Measurements from ENCODE around the gene RPL28. TPM values are rescaled to one million over a fixed set of nuclear protein-coding genes. Genes with fewer than 3 reads are reported as not detected.
"Not testable (repeated sequence)": the region's sequence is repeated elsewhere in the genome, so short reads cannot be mapped to it uniquely, and the experiment has no call there.

RPL28 gene
- polyA plus RNA-seq, 5 donors: 947 to 1,993 (median 1,238) TPM

DNA sequence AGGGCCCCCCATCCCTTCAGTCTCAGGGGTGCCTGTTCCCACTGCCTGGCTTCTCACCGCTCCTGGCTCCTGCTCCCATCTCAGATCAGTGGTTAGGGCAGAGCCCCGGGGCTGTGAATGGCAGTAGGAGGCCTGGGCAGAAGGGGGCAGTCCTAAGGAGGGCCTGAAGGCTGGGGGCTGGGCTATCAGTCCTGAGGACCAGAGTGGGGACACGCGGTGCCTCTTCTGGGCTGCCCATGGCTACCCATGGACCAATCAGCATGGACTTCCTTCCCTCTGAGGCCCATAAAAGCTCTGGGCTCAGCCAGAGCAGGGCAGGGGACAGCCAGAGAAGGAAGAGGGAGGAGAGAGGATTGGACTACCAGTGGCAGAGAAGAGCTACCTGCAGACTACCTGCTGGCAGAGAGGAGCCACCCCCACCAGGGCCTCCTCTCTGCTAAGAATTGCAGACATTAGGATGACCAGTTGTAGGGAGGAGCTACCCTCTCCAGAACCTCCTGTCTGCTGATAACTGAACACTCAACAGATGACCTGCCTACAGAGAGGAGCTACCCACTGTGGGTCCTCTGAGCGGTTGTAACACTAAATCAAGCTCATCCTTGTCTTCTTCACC lies 34.0 kb downstream of the RPL28 start:
- no peak for DNase-seq

DNA sequence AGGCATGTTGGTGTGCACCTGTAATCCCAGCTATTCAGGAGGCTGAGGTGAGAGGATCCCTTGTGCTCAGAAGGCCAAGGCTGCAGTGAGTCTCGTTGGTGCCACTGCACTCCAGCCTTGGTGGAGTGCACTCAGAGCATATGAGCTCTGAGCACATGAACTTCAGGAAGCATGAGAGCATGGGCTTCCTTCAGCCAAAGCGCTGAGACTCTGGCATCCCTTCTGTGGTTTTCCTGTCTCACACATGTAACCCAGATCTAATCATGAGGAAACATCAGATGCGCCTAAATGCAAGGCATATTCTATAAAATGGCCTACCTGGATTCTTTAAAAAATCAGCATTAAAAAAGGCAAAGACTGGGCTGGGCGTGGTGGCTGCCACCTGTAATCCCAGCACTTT lies 35.5 kb downstream of the RPL28 start:
- not testable (repeated sequence) for DNase-seq

DNA sequence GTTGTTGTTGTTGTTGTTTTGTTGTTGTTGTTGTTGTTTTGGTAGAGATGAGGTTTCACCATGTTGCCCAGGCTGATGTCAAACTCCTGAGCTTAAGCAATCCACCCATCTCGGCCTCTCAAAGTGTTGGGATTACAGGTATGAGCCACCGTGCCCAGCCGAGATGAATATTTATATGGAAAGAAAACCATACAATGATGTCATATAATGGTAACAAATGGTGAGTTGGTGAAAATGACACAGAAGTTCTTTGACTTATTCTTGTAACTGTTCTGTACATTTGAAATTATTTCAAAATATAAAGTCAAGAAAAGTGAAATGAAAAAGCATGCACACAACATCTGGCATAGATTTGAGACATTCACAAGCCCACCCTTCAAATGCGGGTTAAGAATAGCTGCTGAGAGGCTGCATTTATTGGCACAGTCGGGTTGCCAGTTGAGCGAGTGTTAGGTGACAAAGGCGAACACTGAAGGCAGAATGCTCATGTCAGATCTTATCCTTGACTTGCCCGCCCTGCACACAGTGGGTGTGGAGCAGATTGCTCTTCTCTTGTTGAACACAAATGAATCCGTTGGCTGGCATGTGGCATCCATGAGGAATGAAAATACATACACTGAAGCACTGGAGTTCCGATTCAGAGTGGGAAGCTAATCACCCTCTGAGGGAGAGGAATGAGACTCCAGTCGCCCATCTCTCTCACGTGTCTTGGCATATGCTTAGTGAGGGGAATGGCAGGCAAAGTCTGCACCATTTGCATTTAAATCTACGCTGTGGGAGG lies 37.7 kb downstream of the RPL28 start:
- no peak for DNase-seq

DNA sequence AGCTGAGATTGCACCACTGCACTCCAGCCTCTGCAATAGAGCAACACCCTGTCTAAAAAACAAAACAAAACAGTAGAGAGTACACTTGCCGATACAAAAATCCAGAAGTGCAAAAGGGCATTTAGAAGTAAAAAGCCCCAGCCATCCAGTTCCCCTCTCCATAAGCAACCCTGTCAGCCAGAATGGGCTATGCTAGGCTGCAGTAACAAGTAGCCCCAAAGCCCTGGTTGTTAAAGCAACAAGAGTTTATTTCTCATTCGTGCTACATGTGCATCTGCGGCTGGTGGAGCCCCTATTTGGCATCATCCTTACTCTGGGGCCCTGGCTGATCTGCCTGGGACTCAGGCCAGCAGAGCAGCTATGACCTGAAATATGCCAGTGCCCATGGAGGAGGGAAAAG lies 38.8 kb downstream of the RPL28 start:
- DNase-seq: no peak

DNA sequence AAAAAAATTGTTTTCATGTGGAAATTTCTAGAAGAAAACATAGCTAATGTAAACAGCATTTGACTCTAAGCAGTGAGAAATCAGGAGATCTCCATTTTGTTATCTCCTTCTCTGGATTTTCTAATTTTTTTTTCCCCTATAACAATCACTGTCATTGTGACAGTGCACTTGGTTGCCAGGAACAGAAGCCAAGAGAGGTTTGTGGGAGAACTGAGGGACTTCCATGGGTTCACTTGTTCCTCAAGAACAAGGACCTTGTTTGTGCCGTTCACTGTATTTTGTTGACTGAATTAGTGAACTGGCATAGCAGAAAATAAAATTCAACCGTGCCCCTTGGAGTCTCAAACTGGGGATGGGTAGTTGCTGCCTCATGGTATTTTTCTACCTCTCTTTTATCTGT lies 40.3 kb downstream of the RPL28 start:
- no peak for DNase-seq

DNA sequence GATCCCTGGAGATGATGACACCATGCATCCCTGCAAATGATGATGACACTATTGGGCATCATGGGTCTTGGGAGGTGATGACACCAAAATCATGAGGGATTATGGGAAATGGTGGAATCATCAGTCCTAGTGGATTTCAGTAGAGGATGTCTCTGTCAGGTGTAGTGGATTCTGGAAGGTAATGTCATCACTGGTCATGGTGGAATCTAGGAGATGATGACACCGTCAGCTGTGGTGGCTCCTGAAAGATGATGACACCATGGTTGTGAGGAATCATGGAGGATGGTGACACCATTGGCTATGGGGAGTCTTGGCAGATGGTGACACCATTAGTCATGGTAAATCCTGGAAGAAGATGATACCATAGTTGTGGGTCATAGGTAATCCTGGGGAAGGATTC lies 45.5 kb downstream of the RPL28 start:
- no peak for DNase-seq

DNA sequence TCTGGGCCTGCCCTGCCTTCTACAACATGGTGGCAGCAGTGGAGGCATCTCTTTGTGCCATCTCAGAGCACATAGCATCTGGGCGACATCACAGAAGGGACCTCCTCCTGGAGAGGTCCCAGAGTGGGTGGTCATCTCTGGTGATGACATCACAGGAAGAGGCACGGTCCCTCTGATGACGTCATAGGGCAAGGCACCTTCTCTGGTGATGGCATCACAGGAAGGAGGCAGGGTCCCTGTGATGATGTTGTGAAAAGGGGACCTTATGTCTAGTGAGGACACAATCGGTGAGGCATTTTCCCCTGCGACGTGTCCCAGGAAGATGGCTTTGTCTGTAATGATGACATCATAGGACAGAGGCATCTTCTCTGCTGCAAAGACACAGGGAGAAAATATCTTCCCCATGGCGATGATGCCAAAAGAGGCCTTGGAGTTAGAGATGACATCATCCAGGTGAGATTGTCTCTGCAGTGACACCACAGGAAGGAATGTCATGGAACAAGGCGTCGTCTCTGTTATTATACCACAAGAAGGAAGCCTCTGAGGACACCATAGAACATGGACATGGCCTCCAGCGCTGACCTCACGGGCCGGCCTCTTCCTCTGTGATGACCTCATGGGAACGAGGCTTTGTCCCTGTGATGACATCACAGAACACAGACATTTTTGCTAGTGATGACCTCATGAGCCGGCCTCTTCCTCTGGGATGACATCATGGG lies 46.7 kb downstream of the RPL28 start:
- DNase-seq: no peak

DNA sequence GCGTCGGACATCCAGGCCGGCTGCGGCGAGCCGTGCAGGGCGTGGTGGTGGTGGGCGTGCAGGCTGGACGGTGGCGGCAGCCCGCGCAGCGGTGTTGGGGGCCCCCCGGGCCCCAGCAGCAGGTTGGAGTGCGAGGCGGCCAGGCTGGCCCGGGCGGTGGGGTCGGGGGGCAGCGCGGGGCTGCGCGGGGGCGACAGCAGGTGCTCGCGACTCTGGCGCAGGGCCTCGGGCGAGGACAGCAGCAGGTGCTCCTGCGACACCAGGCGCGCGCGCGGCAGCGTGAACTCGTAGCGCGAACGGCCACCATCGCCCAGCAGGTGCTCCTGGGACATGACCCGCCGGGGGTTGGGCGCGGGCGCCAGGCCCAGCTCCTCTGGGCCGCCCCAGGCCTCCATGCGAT lies 47.6 kb downstream of the RPL28 start:
- DNase-seq: no peak

DNA sequence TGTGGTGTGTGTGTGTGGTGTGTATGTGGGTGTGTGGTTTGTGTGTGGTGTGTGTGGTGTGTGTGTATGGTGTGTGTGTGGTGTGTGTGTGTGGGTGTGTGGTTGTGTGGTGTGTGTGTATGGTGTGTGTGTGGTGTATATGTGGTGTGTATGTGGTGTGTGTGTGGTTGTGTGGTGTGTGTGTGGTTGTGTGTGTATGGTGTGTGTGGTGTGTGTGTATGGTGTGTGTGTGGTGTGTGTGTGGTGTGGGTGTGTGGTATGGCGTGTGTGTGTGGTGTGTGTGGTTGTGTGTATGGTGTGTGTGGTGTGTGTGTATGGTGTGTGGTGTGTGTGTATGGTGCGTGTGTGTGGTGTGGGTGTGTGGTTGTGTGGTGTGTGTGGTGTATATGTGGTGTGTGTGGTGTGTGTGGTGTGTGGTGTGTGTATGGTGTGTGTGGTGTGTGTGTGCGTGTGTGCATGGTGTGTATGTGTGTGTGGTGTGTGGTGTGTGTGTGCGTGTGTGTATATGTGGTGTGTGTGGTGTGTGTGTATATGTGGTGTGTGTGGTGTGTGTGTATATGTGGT lies 48.7 kb downstream of the RPL28 start:
- no peak for DNase-seq

DNA sequence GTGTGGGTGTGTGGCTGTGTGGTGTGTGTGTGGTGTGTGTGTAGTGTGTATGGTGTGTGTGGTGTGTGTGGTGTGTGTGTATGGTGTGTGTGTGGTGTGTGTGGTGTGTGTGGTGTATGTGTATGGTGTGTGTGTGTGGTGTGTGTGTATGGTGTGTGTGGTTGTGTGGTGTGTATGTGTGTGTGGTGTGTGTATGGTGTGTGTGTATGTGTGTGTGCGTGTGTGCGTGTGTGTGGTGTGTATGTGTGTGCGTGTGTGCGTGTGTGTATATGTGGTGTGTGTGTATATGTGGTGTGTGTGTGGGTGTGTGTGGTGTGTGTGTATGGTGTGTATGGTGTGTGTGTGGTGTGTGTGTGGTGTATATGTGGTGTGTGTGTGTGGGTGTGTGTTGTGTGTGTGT lies 49.3 kb downstream of the RPL28 start:
- DNase-seq: no peak

DNA sequence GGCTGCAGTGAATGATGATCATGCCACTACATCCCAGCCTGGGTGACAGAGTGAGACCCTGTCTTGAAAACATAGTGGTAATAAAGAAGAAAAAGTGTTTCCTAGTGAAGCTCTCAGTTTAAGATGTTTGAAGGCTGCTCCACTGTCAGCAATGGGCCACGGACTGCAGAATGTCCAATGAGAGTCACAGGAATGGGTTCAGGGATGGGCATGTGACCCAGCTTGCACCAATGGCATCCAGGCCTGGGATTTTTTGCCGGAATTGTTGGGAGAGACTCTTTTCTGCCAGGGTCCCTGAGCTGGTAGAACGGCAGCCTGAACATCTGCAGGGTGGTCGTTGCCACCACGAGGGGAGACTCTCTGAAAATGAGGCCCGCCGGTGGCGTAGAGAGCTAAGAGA lies 51.1 kb downstream of the RPL28 start:
- no peak for DNase-seq

DNA sequence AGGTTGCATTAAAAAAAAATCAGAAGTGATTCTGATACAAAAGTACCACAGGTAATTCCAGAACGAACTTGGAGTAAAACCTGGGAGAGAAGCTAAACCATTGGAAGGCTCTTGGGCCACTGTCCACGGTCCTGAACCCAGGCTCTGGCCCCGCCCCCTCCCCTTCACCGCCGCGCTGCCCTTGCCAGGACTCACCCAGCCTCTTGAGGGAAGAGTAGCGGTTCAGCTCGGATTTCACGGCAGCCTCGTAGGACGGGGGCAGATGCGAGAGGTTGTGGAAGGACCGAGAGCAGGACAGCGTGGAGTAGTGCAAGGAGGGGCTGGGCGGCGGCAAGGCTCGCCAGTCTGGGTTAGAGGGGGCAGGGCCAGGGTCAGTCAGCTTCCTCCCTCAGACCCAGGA lies 51.7 kb downstream of the RPL28 start:
- DNase-seq: peak; percentile 51 to 63

DNA sequence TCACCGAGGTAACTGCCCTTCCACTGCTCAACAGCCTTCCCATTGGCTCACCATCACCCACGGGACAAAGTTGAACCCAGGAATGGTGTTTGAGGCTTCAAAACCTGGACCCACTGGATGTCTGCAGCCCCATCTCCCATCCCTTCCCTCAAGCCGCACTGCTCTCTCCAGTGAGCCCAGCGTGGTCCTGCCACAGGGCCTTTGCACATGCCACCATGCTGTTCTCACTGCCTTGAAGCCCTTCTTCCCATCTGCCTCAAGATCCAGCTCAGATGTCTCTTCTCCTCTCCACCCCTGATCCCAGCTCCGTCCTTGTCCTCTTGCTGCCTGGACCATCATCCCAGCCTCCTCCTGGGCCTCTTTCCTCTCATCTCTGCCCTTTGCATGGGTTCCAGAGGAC lies 53.3 kb downstream of the RPL28 start:
- no peak for DNase-seq

DNA sequence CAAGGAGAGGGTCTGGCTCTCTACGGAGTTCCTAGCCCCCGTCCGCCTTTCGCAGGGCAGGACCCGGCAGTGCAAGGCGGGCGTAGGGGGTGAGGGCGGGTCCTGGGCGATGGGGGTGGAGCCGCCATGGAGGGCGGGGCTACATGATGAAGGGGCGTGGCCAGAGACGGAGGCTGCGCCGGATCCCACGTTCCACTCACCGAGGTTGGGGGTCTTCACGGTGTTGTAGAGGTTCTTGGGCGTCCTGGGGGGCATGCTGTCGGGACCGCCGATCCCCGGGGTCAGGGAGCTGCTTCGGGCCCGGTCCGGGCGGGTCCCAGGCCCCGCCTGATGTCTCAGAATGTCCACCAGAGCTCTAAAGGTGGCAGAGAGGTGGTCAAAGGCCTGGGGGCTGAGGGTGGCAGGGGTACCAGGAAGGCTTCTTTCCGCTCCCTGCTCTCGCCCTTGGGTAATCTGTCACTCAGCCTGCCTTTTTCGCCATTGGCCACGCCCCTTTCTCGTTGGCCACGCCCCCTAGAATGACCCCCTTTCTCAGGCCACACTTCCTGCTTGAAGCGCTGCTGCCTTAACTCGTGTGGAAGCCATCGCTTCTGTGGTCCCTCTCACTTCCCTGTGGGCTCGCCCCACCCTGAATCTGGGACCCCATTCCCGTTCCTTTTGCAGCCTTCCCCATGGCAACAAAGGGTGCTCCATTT lies 54.8 kb downstream of the RPL28 start:
- DNase-seq: no peak

DNA sequence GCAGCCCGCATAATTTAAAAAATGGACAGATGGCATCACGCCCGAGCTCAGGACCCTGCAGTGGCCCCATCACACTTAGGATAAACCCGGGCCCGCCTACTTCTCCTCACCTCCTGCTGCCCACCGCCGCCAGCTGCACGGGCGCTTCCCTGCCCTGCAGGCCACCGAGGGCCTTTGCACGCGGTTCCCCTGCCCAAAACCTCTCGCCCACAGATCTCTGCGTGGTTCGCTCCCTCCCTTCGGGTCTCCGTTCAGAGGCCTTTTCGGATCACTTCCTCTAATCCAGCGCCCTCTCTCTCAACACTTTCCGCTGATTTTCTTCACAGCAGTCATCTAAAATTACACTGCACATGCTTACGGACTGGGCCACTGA lies 55.6 kb downstream of the RPL28 start:
- DNase-seq: no peak

DNA sequence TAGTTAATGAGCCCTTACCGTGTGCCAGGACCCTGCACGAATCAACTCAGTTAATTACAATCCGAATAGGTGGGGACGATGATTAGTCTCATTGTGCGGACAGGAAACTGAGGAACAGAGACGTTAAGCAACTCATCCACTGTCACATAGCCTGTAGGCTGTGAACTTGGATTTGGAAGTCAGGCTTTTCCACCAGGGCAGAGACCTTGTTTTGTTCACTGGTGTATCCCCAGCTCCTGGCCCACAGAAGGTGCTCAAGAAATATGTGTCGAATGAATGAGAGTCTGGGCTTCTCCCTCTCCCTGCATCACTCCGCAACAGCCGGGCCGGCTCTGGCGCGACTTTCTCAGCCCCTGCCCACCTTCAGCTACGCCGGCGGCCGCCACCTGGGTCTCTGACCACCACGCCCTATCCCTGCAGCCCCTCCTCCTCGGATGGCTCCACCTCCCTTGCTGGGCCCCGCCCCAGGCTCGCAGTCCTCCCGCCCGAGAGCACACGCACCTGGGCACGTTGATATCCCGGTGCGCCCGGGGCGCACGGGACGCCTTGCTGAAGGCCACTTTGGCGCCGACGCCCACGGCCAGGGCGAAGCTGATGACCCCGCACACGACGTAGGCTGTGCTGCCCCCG lies 56.1 kb downstream of the RPL28 start:
- no peak for DNase-seq

DNA sequence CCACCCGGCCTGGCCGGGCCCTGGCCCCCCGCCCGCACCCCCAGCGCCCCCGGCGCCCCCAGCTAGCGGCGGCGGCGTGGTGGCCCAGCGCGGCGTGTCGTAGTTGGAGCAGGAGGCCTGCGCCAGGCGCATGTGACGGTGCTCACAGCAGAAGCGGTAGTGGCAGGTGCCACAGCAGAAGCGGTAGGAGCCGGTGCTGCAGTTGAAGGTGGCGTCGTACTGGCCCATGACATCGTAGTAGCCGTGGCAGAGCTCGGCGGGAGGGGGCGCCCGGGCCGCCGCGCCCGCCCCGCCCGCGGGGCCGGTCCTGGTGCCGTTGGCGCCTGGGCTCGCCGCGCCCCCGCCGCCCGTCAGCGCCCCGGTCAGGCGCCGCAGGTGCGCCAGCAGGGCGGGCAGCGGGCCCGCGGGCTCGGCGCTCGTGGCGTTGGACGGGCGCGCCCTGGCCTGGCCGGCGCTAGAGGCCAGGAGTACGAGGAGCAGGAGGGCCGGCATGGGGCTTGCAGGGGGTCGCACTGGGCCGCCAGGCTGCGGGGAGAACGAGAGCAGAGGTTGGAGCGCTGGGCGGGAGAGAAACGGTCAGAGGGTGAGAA lies 56.7 kb downstream of the RPL28 start:
- DNase-seq: no peak

DNA sequence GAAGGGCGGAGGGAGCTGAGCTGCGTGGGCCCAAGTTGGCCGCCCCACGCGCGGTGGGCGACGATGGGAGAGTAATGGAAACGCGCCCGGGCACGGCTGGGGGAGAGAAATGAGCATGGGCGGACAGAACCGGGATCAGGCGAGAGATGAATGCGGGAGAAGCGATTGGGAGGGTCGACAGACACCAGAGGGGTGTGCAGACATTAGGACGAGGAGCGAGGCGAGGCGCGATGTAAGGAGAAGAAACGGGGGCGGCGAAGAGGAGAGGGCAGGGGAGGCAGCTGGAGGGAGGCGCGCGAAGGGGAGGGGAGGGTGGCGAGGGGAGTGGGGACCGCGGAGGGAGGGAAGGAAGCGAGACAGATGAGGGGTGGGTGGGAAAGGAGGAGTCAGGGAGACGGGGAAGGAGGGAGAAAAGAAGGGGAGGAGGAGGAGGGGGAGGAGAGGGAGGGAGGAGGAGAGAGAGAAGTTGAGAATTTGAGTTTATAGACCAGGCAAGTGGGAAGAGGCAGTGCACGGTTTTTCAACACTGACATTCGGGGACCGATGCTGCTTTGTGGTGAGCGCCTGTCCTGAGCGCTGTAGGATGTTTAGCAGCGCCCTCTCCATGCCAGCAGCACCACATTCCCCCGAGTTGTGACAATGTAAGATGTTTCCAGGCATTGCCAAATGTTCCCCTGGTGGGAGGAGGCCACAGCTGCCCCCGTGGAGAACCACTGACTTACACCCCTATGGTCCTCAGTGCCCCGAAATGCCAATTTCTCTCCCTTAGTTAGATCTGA lies 57.5 kb downstream of the RPL28 start, which contains the start of gene SHISA7:
Gene SHISA7 (minus strand): TSS at position 256 of the 779 bp plus-strand sequence. CDS start 437 bp downstream, outside the sequence.
- no peak for DNase-seq

DNA sequence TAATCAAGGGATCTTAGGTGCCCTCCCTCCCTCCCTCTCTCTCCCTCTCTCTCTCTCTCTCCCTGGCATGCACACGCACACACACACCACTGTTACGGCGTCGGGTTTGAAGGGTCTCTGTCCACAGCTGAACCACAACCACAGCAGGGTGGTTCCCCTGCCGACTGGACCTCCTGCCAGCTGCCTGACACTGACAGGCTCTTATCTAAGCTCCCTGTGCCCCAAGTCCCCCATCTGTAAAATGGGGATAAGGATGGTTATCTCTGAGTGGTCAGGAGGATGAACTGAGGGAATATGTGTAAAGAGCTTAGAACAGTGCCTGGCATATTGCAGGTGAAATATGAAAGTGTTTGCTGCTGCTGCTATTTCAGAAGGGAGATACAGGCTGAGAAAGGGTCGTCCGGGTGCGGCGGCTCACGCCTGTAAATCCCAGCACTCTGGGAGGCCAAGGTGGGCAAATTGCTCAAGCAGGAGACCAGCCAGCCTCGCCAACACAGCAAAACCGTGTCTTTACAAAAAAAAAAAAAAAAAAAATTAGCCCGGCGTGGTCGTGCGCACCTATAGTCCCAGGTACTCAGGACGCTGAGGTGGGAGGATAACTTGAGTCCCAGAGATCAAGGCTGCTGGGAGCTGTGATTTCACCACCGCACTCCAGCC lies 58.2 kb downstream of the RPL28 start:
- no peak for DNase-seq

DNA sequence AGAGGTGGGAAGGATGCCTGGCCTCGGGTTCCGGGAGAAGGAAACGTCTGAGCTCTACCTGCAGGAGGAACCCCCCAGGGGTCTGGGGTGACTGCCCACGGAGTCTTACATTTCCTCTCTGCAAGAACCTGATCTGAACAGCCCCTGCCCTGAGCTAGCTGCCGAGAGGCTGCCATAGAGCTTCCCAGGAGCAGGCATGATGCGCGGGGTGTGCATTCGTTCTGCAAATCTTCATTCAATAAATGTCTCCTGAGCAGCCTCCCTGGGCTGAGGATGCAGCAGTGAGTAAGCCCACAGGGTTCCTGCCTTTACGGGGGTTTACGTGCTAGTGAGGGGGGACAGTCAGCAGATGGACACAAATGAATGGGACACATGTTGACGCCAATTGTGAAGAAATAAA lies 58.9 kb downstream of the RPL28 start:
- no peak for DNase-seq

All from right lung (tissue), 5 donors.